H1 (cell line): ENCODE measurements around the gene GOLGA7B. TPM values are rescaled to one million over a fixed set of nuclear protein-coding genes. Genes with fewer than 3 reads are reported as not detected.

Experiments used
- CTCF ChIA-PET: fragments of 300-600 bp; sonication (Branson Sonifier 250); formaldehyde crosslinking; loops from one replicate; lab custom pipeline; 2021; ENCODE audit not compliant: partially characterized antibody; lab: Charles Lee
- POLR2A ChIA-PET: fragments of 300-600 bp; sonication (Branson Sonifier 250); formaldehyde crosslinking; loops from one replicate; lab custom pipeline; 2021; ENCODE audit warnings: inconsistent platforms; ENCODE audit not compliant: partially characterized antibody; lab: Charles Lee
- DNase-seq, 2 experiments: peaks; one replicate each; pipeline versions ENCODE4 v3.0.0 to v3.0.0-alpha.2; 2010 to 2022; ENCODE audit warnings: low spot score in 2 of 2, low read depth in 1 of 2, mixed read lengths in 1 of 2
- FAIRE-seq: peaks from 2 replicates; lab custom pipeline; 2011; peaks lifted over from hg19 to GRCh38; lab: Jason Lieb, UNC
- H2AFZ ChIP-seq: 2 replicates; pipeline ENCODE4 v1.8.1; 2012; ENCODE audit warnings: low read length, inconsistent platforms
- H2AK5ac ChIP-seq: 2 replicates; pipeline ENCODE4 v1.6.1; 2013; ENCODE audit warnings: low read depth, low read length
- H2BK120ac ChIP-seq: replicated peaks from 2 replicates; pipeline ENCODE3; 2013; ENCODE audit warnings: low read depth, low read length, inconsistent platforms
- H2BK12ac ChIP-seq: 2 replicates; pipeline ENCODE4 v1.6.1; 2013; ENCODE audit warnings: low read depth, low read length
- H2BK15ac ChIP-seq: 2 replicates; pipeline ENCODE4 v1.6.1; 2013; ENCODE audit warnings: low read length
- H2BK20ac ChIP-seq: 2 replicates; pipeline ENCODE4 v1.6.1; 2013; ENCODE audit warnings: low read length
- H2BK5ac ChIP-seq: 2 replicates; pipeline ENCODE4 v1.6.1; 2013; ENCODE audit warnings: low read depth, low read length
- H3K14ac ChIP-seq: 2 replicates; pipeline ENCODE4 v1.6.1; 2013; ENCODE audit warnings: inconsistent platforms; ENCODE audit not compliant: insufficient read length
- H3K18ac ChIP-seq: 2 replicates; pipeline ENCODE4 v1.6.1; 2013; ENCODE audit warnings: low read length; ENCODE audit errors: extremely low read depth
- H3K23ac ChIP-seq: 2 replicates; pipeline ENCODE4 v1.6.1; 2013; ENCODE audit warnings: inconsistent platforms; ENCODE audit not compliant: insufficient read length
- H3K23me2 ChIP-seq: 2 replicates; pipeline ENCODE4 v1.6.1; 2013; ENCODE audit warnings: low read depth, low read length
- H3K27ac ChIP-seq: 2 replicates; pipeline ENCODE4 v1.6.1; 2011; ENCODE audit warnings: low read depth, low read length, inconsistent platforms
- H3K27me3 ChIP-seq, 4 experiments: replicated peaks in 1 of 4; 1 replicate in 1 of 4; 2 replicates in 3 of 4; pipeline versions ENCODE4 v1.6.1 to v1.8.1; 2011 to 2013; ENCODE audit warnings: low read length in 3 of 4, mild to moderate bottlenecking in 3 of 4, inconsistent platforms in 2 of 4, mixed read lengths in 2 of 4, moderate library complexity in 1 of 4; ENCODE audit not compliant: control insufficient read depth in 3 of 4, insufficient read depth in 3 of 4; ENCODE audit errors: extremely low read depth in 1 of 4
- H3K36me3 ChIP-seq, 4 experiments: 2 replicates each; pipeline versions ENCODE4 v1.6.1 to v1.8.1; 2011 to 2013; ENCODE audit warnings: mild to moderate bottlenecking in 4 of 4, low read length in 3 of 4, moderate library complexity in 2 of 4, control low read depth in 1 of 4, inconsistent platforms in 1 of 4; ENCODE audit not compliant: insufficient read depth in 4 of 4, control insufficient read depth in 2 of 4
- H3K4ac ChIP-seq: replicated peaks from 2 replicates; pipeline ENCODE3; 2013; ENCODE audit warnings: low read length, low read depth, mixed read lengths, inconsistent platforms; ENCODE audit not compliant: insufficient read length
- H3K4me1 ChIP-seq, 4 experiments: replicated peaks in 1 of 4; 1 replicate in 1 of 4; 2 replicates in 3 of 4; pipeline versions ENCODE4 v1.6.1 to v1.8.1; 2011 to 2013; ENCODE audit warnings: low read length in 3 of 4, inconsistent platforms in 2 of 4, mixed read lengths in 1 of 4; ENCODE audit not compliant: insufficient read depth in 4 of 4, control insufficient read depth in 3 of 4
- H3K4me2 ChIP-seq, 2 experiments: 2 replicates each; pipeline versions ENCODE4 v1.6.1 to v1.8.1; 2011 to 2013; ENCODE audit warnings: low read depth in 2 of 2, low read length in 2 of 2, control low read depth in 1 of 2, inconsistent platforms in 1 of 2, mild to moderate bottlenecking in 1 of 2; ENCODE audit not compliant: insufficient read depth in 1 of 2
- H3K4me3 ChIP-seq, 4 experiments: fragments of 200-600, 300-600 bp in 1 of 4; sonication (generic), shearing (Covaris generic), sonication (Bioruptor Twin) in 1 of 4; 2 replicates each; pipeline versions ENCODE4 v1.5.1 to v1.8.1; 2011 to 2016; ENCODE audit warnings: low read length in 4 of 4, low read depth in 3 of 4, control low read depth in 2 of 4, inconsistent platforms in 2 of 4, mild to moderate bottlenecking in 2 of 4, mixed read lengths in 1 of 4, moderate library complexity in 1 of 4; ENCODE audit not compliant: insufficient read depth in 2 of 4; ENCODE audit errors: extremely low read depth in 1 of 4
- H3K56ac ChIP-seq: replicated peaks from 2 replicates; pipeline ENCODE3; 2013; ENCODE audit warnings: low read depth, mild to moderate bottlenecking, mixed read lengths, low read length, inconsistent platforms; ENCODE audit not compliant: insufficient read length
- H3K79me1 ChIP-seq: 2 replicates; pipeline ENCODE4 v1.6.1; 2013; ENCODE audit warnings: low read depth, low read length, control low read depth
- H3K79me2 ChIP-seq, 2 experiments: 2 replicates each; pipeline versions ENCODE4 v1.6.1 to v1.8.1; 2012 to 2013; ENCODE audit warnings: low read length in 2 of 2, mild to moderate bottlenecking in 2 of 2, inconsistent platforms in 1 of 2; ENCODE audit not compliant: insufficient read depth in 2 of 2, control insufficient read depth in 1 of 2
- H3K9ac ChIP-seq, 4 experiments: replicated peaks in 1 of 4; 1 replicate in 1 of 4; 2 replicates in 3 of 4; pipeline versions ENCODE4 v1.6.1 to v1.8.1; 2011 to 2013; ENCODE audit warnings: low read depth in 3 of 4, low read length in 3 of 4, control low read depth in 2 of 4, mild to moderate bottlenecking in 2 of 4, moderate library complexity in 2 of 4, inconsistent platforms in 1 of 4; ENCODE audit errors: extremely low read depth in 1 of 4
- H3K9me3 ChIP-seq, 2 experiments: 2 replicates each; pipeline versions ENCODE4 v1.6.1 to v1.8.1; 2012 to 2013; ENCODE audit warnings: mild to moderate bottlenecking in 2 of 2, moderate library complexity in 2 of 2, control low read depth in 1 of 2, inconsistent platforms in 1 of 2, low read depth in 1 of 2, low read length in 1 of 2, mixed read lengths in 1 of 2; ENCODE audit not compliant: insufficient read depth in 2 of 2
- H4K20me1 ChIP-seq, 2 experiments: replicated peaks in 1 of 2; 2 replicates each; pipeline versions ENCODE3 to v1.8.1; 2011 to 2013; ENCODE audit warnings: inconsistent platforms in 2 of 2, low read length in 2 of 2, mild to moderate bottlenecking in 1 of 2; ENCODE audit not compliant: insufficient read depth in 2 of 2, control insufficient read depth in 1 of 2
- H4K5ac ChIP-seq: 2 replicates; pipeline ENCODE4 v1.6.1; 2013; ENCODE audit warnings: low read length, low read depth, mixed read lengths, inconsistent platforms; ENCODE audit not compliant: insufficient read length
- H4K8ac ChIP-seq: 2 replicates; pipeline ENCODE4 v1.8.0; 2013; ENCODE audit warnings: mild to moderate bottlenecking, moderate library complexity, low read length, inconsistent platforms; ENCODE audit not compliant: insufficient read depth; ENCODE audit errors: extremely low read depth
- H4K91ac ChIP-seq: replicated peaks from 2 replicates; pipeline ENCODE3; 2013; ENCODE audit warnings: low read length, mixed read lengths, inconsistent platforms; ENCODE audit not compliant: insufficient read length
- CTCF ChIP-seq, 3 experiments: IDR thresholded peaks; 1 replicate in 2 of 3; 2 replicates in 1 of 3; pipeline versions ENCODE4 v1.5.1 to v1.6.1; 2011; ENCODE audit warnings: low read length in 3 of 3, mild to moderate bottlenecking in 3 of 3, inconsistent platforms in 2 of 3, low read depth in 1 of 3, moderate library complexity in 1 of 3; ENCODE audit not compliant: insufficient read depth in 1 of 3; ENCODE audit errors: control extremely low read depth in 1 of 3
- RAD21 ChIP-seq, 2 experiments: IDR thresholded peaks in 1 of 2; conservative IDR thresholded peaks in 1 of 2; 2 replicates each; pipeline ENCODE4 v1.6.1; 2011; ENCODE audit warnings: low read depth in 2 of 2, low read length in 2 of 2, improper control_type of control experiment in 1 of 2, inconsistent platforms in 1 of 2, mild to moderate bottlenecking in 1 of 2, moderate library complexity in 1 of 2
- TEAD4 ChIP-seq: IDR thresholded peaks from 2 replicates; pipeline ENCODE4 v1.6.1; 2012; ENCODE audit warnings: low read depth, low read length, inconsistent platforms, mixed read lengths
- WGBS, 2 experiments: shearing (Covaris generic) in 1 of 2; methylation state at CpG; one replicate each; pipeline versions ENCODE4 v1.1.6 to v1.1.7; 2013 to 2015; ENCODE audit warnings: low lambda C conversion rate in 2 of 2, mixed read lengths in 2 of 2, inconsistent platforms in 1 of 2, low coverage in 1 of 2, missing lambda C conversion rate in 1 of 2; ENCODE audit not compliant: insufficient replicate concordance in 2 of 2, insufficient coverage in 1 of 2, insufficient read length in 1 of 2; ENCODE audit errors: extremely low coverage in 1 of 2, missing lambda C conversion rate in 1 of 2; 5-methylcytosine and 5-hydroxymethylcytosine counted together
- polyA plus RNA-seq, 7 experiments: library from polyadenylated mRNA; depleted of rRNA in 3 of 7; stranded (reverse) in 5 of 7; unstranded in 2 of 7; fragments of >200 nt in 5 of 7; fragments of 200-250 nt in 2 of 7; gene quantifications; 1 replicate in 5 of 7; 2 replicates in 1 of 7; 4 replicates in 1 of 7; pipeline versions ENCODE4 v1.2.1 to v1.2.3, GENCODE V29; 2011 to 2013; ENCODE audit warnings: missing spikeins in 2 of 7, mixed read lengths in 2 of 7
- total RNA-seq: library from RNA; stranded (reverse); fragmentation: NEBNext Ultra II Directional; extraction: Animal tissue kit (Norgen Biotek cat#: 25700); gene quantifications from 2 replicates; pipeline ENCODE4 v1.2.1, GENCODE V29; 2021

GOLGA7B gene
- total and polyA plus RNA-seq, 2 of the 8 experiments (the other 6 are each of a cell fraction or from before 2014, with no cell fraction given), result 0.04 to 0.14 TPM

- Histone ChIP-seq H3K56ac (no peak overlapping the region), H3K27ac (no peak overlapping the region), H2BK20ac (no peak overlapping the region), H3K4ac (peak overlapping the region; percentile 27), H4K5ac (no peak overlapping the region), H2AFZ (no peak overlapping the region), H3K23me2 (0 out of 2 replicates have a peak, but pooled peaks cover 1% of the 10 kb centered on the region), H3K4me1 (peaks cover 7 to 24% (median 10%) of the 10 kb centered on the region in 4 experiments), H4K91ac (peak overlapping the region; percentile 34), H3K4me3 (no peak overlapping the region), H3K18ac (peak overlapping the region; percentile 51; the same call in 1 of the 2 replicates), H3K14ac (no peak overlapping the region), H3K27me3 (no peaks in the 10 kb centered on the region), H4K8ac (no peak overlapping the region), H2BK120ac (no peak overlapping the region), H3K9ac (no peak overlapping the region), H2BK15ac (peak overlapping the region; percentile 20; the same call in 1 of the 2 replicates)
- DNase-seq (no peak), FAIRE-seq (no peak)
- CTCF ChIA-PET, result interaction anchor here (0.9 to 14.5 kb wide), 7 partner anchors 16 to 181 kb away, joined by 3 to 236 read pairs (median 4); no protein-coding TSS in a partner anchor
- POLR2A ChIA-PET, result no interaction called here
- 84% methylated on average over 10 of the region's 10 CpGs; no CpG with 5 or more reads in 1 of the 2 experiments for WGBS, 2 experiments
- TF ChIP-seq CTCF (IDR thresholded peaks at IDR 0.05; ENCODE audit: control extremely low read depth in 1 of 3, insufficient read depth in 1 of 3, low read depth in 1 of 3, low read length in 3 of 3), result peak; percentile 9 to 34 (median 31); a peak in 3 of 4 replicates
- TF ChIP-seq TEAD4, result no peak
- TF ChIP-seq RAD21 (IDR thresholded peaks at IDR 0.05 in 1 of 2, conservative IDR thresholded peaks at IDR 0.05 in 1 of 2; ENCODE audit: low read depth in 2 of 2, low read length in 2 of 2), result peak; percentile 46 to 63; a peak in 3 of 4 replicates
- TF ChIP-seq, all 59 proteins: peak for 2
- H3K4me2 ChIP-seq, result no peak overlapping the region
- 0 out of 2 replicates have a peak overlapping the region, but pooled peaks have one; percentile 1 for H2BK5ac ChIP-seq
- H3K23ac ChIP-seq, result no peak overlapping the region
- no peaks in the 10 kb centered on the region for H3K9me3 ChIP-seq
- H3K36me3 ChIP-seq, result no peaks in the 10 kb centered on the region
- no peak overlapping the region for H2AK5ac ChIP-seq
- H2BK12ac ChIP-seq, result no peak overlapping the region
- H3K79me1 ChIP-seq, result no peaks in the 10 kb centered on the region
- no peaks in the 10 kb centered on the region for H3K79me2 ChIP-seq
- no peaks in the 10 kb centered on the region for H4K20me1 ChIP-seq
Observed at GRCh38 chr10:97866524-97867219, 17.0 kb downstream of the GOLGA7B start.
